OCI-LY1 (cell line): ENCODE data around the gene KCNK3.

Source experiments
- H2AFZ ChIP-seq: fragments of 200-600 bp; sonication (generic), shearing (Covaris generic); 2 replicates; pipeline ENCODE4 v1.6.0; 2014; ENCODE audit warnings: antibody characterized with exemption, mild to moderate bottlenecking, low read length
- H3F3A ChIP-seq: fragments of 200-600 bp; sonication (generic), shearing (Covaris generic); 2 replicates; pipeline ENCODE4 v1.6.0; 2014; ENCODE audit warnings: mild to moderate bottlenecking, antibody characterized with exemption, low read length, moderate library complexity; ENCODE audit not compliant: insufficient read depth
- H3K27ac ChIP-seq: fragments of 200-600 bp; sonication (generic); 2 replicates; pipeline ENCODE4 v1.5.1; 2014; ENCODE audit warnings: low read length, mixed run types, mild to moderate bottlenecking, low read depth; ENCODE audit not compliant: poor library complexity, severe bottlenecking
- H3K27me3 ChIP-seq: fragments of 200-600 bp; sonication (generic); 2 replicates; pipeline ENCODE4 v1.6.0; 2014; ENCODE audit warnings: antibody characterized with exemption, mild to moderate bottlenecking, low read length, moderate library complexity; ENCODE audit not compliant: insufficient read depth
- H3K36me3 ChIP-seq: fragments of 200-600 bp; sonication (generic); 2 replicates; pipeline ENCODE4 v1.6.1; 2014; ENCODE audit warnings: mild to moderate bottlenecking, antibody characterized with exemption, low read length, moderate library complexity, mixed read lengths; ENCODE audit not compliant: insufficient read depth
- H3K4me1 ChIP-seq: fragments of 200-600 bp; sonication (generic); 2 replicates; pipeline ENCODE4 v1.5.1; 2014; ENCODE audit warnings: mild to moderate bottlenecking, low read length, moderate library complexity; ENCODE audit not compliant: insufficient read depth, severe bottlenecking
- H3K4me2 ChIP-seq: fragments of 200-600 bp; sonication (generic), shearing (Covaris generic); 2 replicates; pipeline ENCODE4 v1.6.1; 2014; ENCODE audit warnings: low read length
- H3K4me3 ChIP-seq: fragments of 200-600 bp; sonication (generic); 2 replicates; pipeline ENCODE4 v1.5.1; 2014; ENCODE audit warnings: low read length, low read depth, mild to moderate bottlenecking, mixed read lengths; ENCODE audit not compliant: poor library complexity, severe bottlenecking
- H3K79me2 ChIP-seq: fragments of 200-600 bp; shearing (Covaris generic); 2 replicates; pipeline ENCODE4 v1.6.1; 2016; ENCODE audit warnings: mixed run types, low read length, mixed read lengths; ENCODE audit not compliant: insufficient read depth
- H3K9ac ChIP-seq: fragments of 200-600 bp; sonication (generic), shearing (Covaris generic); 2 replicates; pipeline ENCODE4 v1.6.1; 2014; ENCODE audit warnings: mild to moderate bottlenecking, low read length, mixed read lengths
- H3K9me2 ChIP-seq: fragments of 200-600 bp; sonication (generic), shearing (Covaris generic); 2 replicates; pipeline ENCODE4 v1.6.1; 2014; ENCODE audit warnings: low read depth, mild to moderate bottlenecking, low read length, mixed read lengths
- H3K9me3 ChIP-seq: fragments of 200-600 bp; shearing (Covaris generic); 2 replicates; pipeline ENCODE4 v1.6.1; 2014; ENCODE audit warnings: low read length, mixed read lengths
- H4K20me1 ChIP-seq: fragments of 200-600 bp; sonication (generic), shearing (Covaris generic); 2 replicates; pipeline ENCODE4 v1.6.0; 2016; ENCODE audit warnings: mild to moderate bottlenecking, low read length; ENCODE audit not compliant: insufficient read depth
- CTCF ChIP-seq: fragments of 200-600 bp; sonication (generic), shearing (Covaris generic); IDR thresholded peaks from 2 replicates; pipeline ENCODE4 v1.5.1; 2017; ENCODE audit warnings: mild to moderate bottlenecking, antibody characterized with exemption, low read length, moderate library complexity, mixed read lengths
- EZH2 ChIP-seq: fragments of 200-600 bp; sonication (generic), shearing (Covaris generic); IDR thresholded peaks from 2 replicates; pipeline ENCODE4 v1.8.0; 2017; ENCODE audit warnings: borderline replicate concordance, mixed run types, mild to moderate bottlenecking, antibody characterized with exemption, low read length, moderate library complexity, mixed read lengths

KCNK3 gene

DNA sequence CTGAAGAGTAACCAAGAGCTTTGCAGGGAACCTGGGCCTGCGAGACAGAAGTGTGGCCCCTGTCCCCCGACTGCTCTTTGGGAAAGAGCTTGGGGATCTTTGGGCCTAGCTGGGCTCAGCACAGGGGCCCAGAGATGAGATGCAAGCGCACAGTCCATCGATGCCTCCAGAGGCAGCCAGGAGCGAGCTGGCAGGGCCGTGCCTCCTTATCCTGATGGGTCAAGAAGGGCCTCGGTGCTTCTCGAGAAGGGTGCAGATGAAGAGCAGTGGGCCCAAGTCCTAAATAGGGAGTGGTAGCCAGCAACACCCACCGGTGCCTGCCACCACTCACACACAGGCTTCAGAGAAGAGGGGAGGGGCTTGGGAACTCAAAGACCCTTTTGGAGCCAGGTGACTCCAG is 17.6 kb downstream of the KCNK3 start:
- no peak for TF ChIP-seq EZH2
- no peak for TF ChIP-seq CTCF
- Histone ChIP-seq H2AFZ (no peak overlapping the region), H3F3A (no peaks in the 10 kb centered on the region), H3K4me2 (no peak overlapping the region), H3K9ac (no peak overlapping the region), H3K9me3 (no peaks in the 10 kb centered on the region), H3K27me3 (peaks cover 8% of the 10 kb centered on the region; the same call in 1 of the 2 replicates), H3K9me2 (no peaks in the 10 kb centered on the region), H3K4me3 (no peak overlapping the region), H4K20me1 (no peaks in the 10 kb centered on the region), H3K27ac (no peak overlapping the region), H3K79me2 (no peaks in the 10 kb centered on the region), H3K36me3 (no peaks in the 10 kb centered on the region), H3K4me1 (no peaks in the 10 kb centered on the region)

- no peaks in the 10 kb centered on the region for H3K79me2 ChIP-seq
- peaks cover 8% of the 10 kb centered on the region; the same call in 1 of the 2 replicates for H3K27me3 ChIP-seq
- H3K4me3 ChIP-seq = no peak overlapping the region
- H3K27ac ChIP-seq = no peak overlapping the region
- H3K4me2 ChIP-seq = no peak overlapping the region
- H3K36me3 ChIP-seq = no peaks in the 10 kb centered on the region
- no peaks in the 10 kb centered on the region for H3K9me3 ChIP-seq
- H3K9ac ChIP-seq = no peak overlapping the region
- no peaks in the 10 kb centered on the region for H3F3A ChIP-seq
- H4K20me1 ChIP-seq = no peaks in the 10 kb centered on the region
- TF ChIP-seq CTCF (no peak), EZH2 (no peak)
- H3K4me1 ChIP-seq = no peaks in the 10 kb centered on the region
- no peaks in the 10 kb centered on the region for H3K9me2 ChIP-seq
- H2AFZ ChIP-seq = no peak overlapping the region
Observed at GRCh38 chr2:26710743-26711456, 18.4 kb downstream of the KCNK3 start.

- Histone ChIP-seq H3K27ac (no peak overlapping the region), H3K4me3 (no peak overlapping the region), H3K9me2 (no peaks in the 10 kb centered on the region), H3K79me2 (no peaks in the 10 kb centered on the region), H3K9ac (no peak overlapping the region), H3K27me3 (peaks cover 5% of the 10 kb centered on the region; the same call in 1 of the 2 replicates), H3K4me2 (no peak overlapping the region), H3K36me3 (no peaks in the 10 kb centered on the region), H3K4me1 (no peaks in the 10 kb centered on the region), H3K9me3 (no peaks in the 10 kb centered on the region), H4K20me1 (no peaks in the 10 kb centered on the region), H2AFZ (no peak overlapping the region), H3F3A (no peaks in the 10 kb centered on the region)
- no peak for TF ChIP-seq EZH2
Observed at GRCh38 chr2:26711457-26712161, 19.1 kb downstream of the KCNK3 start.
